MCF 10A (cell line): ENCODE data around the gene SCD5. TPM values are rescaled to one million over a fixed set of nuclear protein-coding genes. Genes with fewer than 3 reads are reported as not detected.

Experiments
- BruUV-seq: library from RNA; stranded (reverse); fragments of 400-500 nt; replicated peaks from 2 replicates; lab custom pipeline; 2021; lab: Mats Ljungman, UMichigan
- CTCF ChIA-PET: fragments of 300-600 bp; sonication (Branson Sonifier 250); formaldehyde crosslinking; extraction: SDS; loops from one replicate; lab custom pipeline; 2021; ENCODE audit warnings: antibody characterized with exemption, inconsistent platforms; lab: Yijun Ruan, JAX
- POLR2A ChIA-PET: fragments of 300-600, 350-650 bp; sonication (Branson Sonifier 250); formaldehyde crosslinking; extraction: SDS; loops from one replicate; lab custom pipeline; 2020; ENCODE audit warnings: antibody characterized with exemption, inconsistent platforms; lab: Yijun Ruan, JAX
- DNase-seq: peaks from one replicate; pipeline ENCODE4 v3.0.0-alpha.2; 2018; ENCODE audit not compliant: unreplicated experiment
- H3K27ac Mint-ChIP-seq: one replicate; pipeline ENCODE4 v1.8.0; 2022; ENCODE audit warnings: mild to moderate bottlenecking, low read depth, mixed read lengths; ENCODE audit not compliant: unreplicated experiment
- H3K27me3 Mint-ChIP-seq: one replicate; pipeline ENCODE4 v1.8.0; 2022; ENCODE audit warnings: mixed read lengths; ENCODE audit not compliant: insufficient read depth, unreplicated experiment
- H3K36me3 Mint-ChIP-seq: one replicate; pipeline ENCODE4 v1.8.0; 2022; ENCODE audit warnings: mild to moderate bottlenecking, moderate library complexity, mixed read lengths; ENCODE audit not compliant: insufficient read depth, unreplicated experiment
- H3K4me1 Mint-ChIP-seq: one replicate; pipeline ENCODE4 v1.8.0; 2022; ENCODE audit warnings: mixed read lengths; ENCODE audit not compliant: insufficient read depth, unreplicated experiment
- H3K4me3 Mint-ChIP-seq: one replicate; pipeline ENCODE4 v1.8.0; 2022; ENCODE audit warnings: mild to moderate bottlenecking, moderate library complexity, mixed read lengths; ENCODE audit not compliant: unreplicated experiment
- H3K9me3 Mint-ChIP-seq: one replicate; pipeline ENCODE4 v1.8.0; 2022; ENCODE audit warnings: mixed read lengths; ENCODE audit not compliant: unreplicated experiment
- CTCF ChIP-seq: fragments of 200-600 bp; IDR thresholded peaks from one replicate; pipeline ENCODE4 v1.8.0; 2022; ENCODE audit warnings: antibody characterized with exemption, mild to moderate bottlenecking; ENCODE audit not compliant: unreplicated experiment
- intact Hi-C: fragments of 100-400 bp; cut with micrococcal nuclease; formaldehyde crosslinking; loops from 2 replicates; pipeline ENCODE4 v1.14.1; 2022
- total RNA-seq: library from RNA; stranded (reverse); gene quantifications from 2 replicates; pipeline ENCODE4 v1.2.3, GENCODE V29; 2022

SCD5 gene
- total RNA-seq, 1 experiment from 2014 or later, result 3.6 TPM

GRCh38 chr4:82748810-82749470, 49.7 kb downstream of the SCD5 start:
- DNase-seq, result no peak
- intact Hi-C loops, result no loop called here
- Mint-ChIP-seq H3K27me3 (no peaks in the 10 kb centered on the region), H3K4me1 (peaks cover 30% of the 10 kb centered on the region), H3K9me3 (no peaks in the 10 kb centered on the region), H3K4me3 (no peak overlapping the region), H3K36me3 (no peaks in the 10 kb centered on the region), H3K27ac (no peak overlapping the region)
- POLR2A ChIA-PET, result interaction anchor here (1.2 to 1.4 kb wide), 2 partner anchors 27 to 37 kb away, joined by 3 read pairs; no protein-coding TSS in a partner anchor
- CTCF ChIA-PET, result interaction anchor here (0.6 to 2.8 kb wide), 3 partner anchors 11 to 188 kb away, joined by 4 to 11 read pairs (median 6); no protein-coding TSS in a partner anchor
- no peak for TF ChIP-seq CTCF
- BruUV-seq, result no TSS peak

GRCh38 chr4:82747686-82748575, 50.7 kb downstream of the SCD5 start:
- no peaks in the 10 kb centered on the region for H3K9me3 Mint-ChIP-seq
- intact Hi-C loops, result no loop called here
- POLR2A ChIA-PET, result interaction anchor here (0.6 to 1.3 kb wide), 3 partner anchors 26 to 265 kb away, joined by 3 to 5 read pairs (median 3); no protein-coding TSS in a partner anchor
- H3K27ac Mint-ChIP-seq, result peak overlapping the region; percentile 72
- DNase-seq, result peak; percentile 40
- no peak overlapping the region for H3K4me3 Mint-ChIP-seq
- no peaks in the 10 kb centered on the region for H3K27me3 Mint-ChIP-seq
- BruUV-seq, result no TSS peak
- no peak for TF ChIP-seq CTCF
- peaks cover 30% of the 10 kb centered on the region for H3K4me1 Mint-ChIP-seq
- CTCF ChIA-PET, result interaction anchor here (0.6 to 2.7 kb wide), 4 partner anchors 21 to 369 kb away, joined by 3 to 6 read pairs (median 3); no protein-coding TSS in a partner anchor
- no peaks in the 10 kb centered on the region for H3K36me3 Mint-ChIP-seq

GRCh38 chr4:82746705-82747574, 51.7 kb downstream of the SCD5 start:
- no peak for DNase-seq
- no peaks in the 10 kb centered on the region for H3K9me3 Mint-ChIP-seq
- POLR2A ChIA-PET, result interaction anchor here (1.3 kb wide), 1 partner anchor 266 kb away, joined by 3 read pairs; no protein-coding TSS in a partner anchor
- H3K27ac Mint-ChIP-seq, result no peak overlapping the region
- peaks cover 30% of the 10 kb centered on the region for H3K4me1 Mint-ChIP-seq
- BruUV-seq, result no TSS peak
- intact Hi-C loops, result no loop called here
- H3K4me3 Mint-ChIP-seq, result no peak overlapping the region
- no peaks in the 10 kb centered on the region for H3K36me3 Mint-ChIP-seq
- CTCF ChIA-PET, result interaction anchor here (0.6 to 0.7 kb wide), 3 partner anchors 22 to 89 kb away, joined by 3 read pairs; no protein-coding TSS in a partner anchor
- no peaks in the 10 kb centered on the region for H3K27me3 Mint-ChIP-seq
- no peak for TF ChIP-seq CTCF
